Measurements from ENCODE around the gene MRPL4. TPM values are rescaled to one million over a fixed set of nuclear protein-coding genes. Genes with fewer than 3 reads are reported as not detected.

Gene MRPL4
- total RNA-seq, 1 experiment from 2014 or later: 146 TPM

DNA sequence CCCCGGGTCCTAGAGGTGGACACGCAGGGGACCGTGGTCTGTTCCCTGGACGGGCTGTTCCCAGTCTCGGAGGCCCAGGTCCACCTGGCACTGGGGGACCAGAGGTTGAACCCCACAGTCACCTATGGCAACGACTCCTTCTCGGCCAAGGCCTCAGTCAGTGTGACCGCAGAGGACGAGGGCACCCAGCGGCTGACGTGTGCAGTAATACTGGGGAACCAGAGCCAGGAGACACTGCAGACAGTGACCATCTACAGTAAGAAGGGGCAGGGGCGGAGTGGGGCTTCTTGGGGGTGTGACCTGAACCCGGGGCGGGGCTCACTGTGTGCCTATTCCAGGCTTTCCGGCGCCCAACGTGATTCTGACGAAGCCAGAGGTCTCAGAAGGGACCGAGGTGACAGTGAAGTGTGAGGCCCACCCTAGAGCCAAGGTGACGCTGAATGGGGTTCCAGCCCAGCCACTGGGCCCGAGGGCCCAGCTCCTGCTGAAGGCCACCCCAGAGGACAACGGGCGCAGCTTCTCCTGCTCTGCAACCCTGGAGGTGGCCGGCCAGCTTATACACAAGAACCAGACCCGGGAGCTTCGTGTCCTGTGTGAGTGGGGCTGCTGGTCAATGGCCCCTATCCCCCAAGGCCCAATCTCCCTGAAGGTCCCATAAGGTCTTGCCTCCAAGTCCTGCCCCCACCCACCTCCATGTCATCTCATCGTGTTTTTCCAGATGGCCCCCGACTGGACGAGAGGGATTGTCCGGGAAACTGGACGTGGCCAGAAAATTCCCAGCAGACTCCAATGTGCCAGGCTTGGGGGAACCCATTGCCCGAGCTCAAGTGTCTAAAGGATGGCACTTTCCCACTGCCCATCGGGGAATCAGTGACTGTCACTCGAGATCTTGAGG is 32.3 kb downstream of the MRPL4 start:
- H3K4me2 ChIP-seq (ENCODE audit: low read length): no peak overlapping the region
- no peak for TF ChIP-seq CTCF (IDR thresholded peaks at IDR 0.05 in 2 of 3, conservative IDR thresholded peaks at IDR 0.05 in 1 of 3; ENCODE audit: borderline replicate concordance in 1 of 3, insufficient read depth in 1 of 3, low read depth in 2 of 3, low read length in 2 of 3)
- TF ChIP-seq POLR2A (IDR thresholded peaks at IDR 0.05; ENCODE audit: borderline replicate concordance, extremely low read depth, insufficient read depth, insufficient read length): no peak
- no peak for TF ChIP-seq MAX (IDR thresholded peaks at IDR 0.05)
- TF ChIP-seq CEBPB (IDR thresholded peaks at IDR 0.05; ENCODE audit: low read depth): no peak
- no peak for TF ChIP-seq SIN3A (IDR thresholded peaks at IDR 0.05; ENCODE audit: low read depth)
- TF ChIP-seq SP1 (IDR thresholded peaks at IDR 0.05; ENCODE audit: low read depth): no peak
- no peak for TF ChIP-seq POLR2AphosphoS5 (IDR thresholded peaks at IDR 0.05; ENCODE audit: low read depth, low read length)
- TF ChIP-seq JUND (IDR thresholded peaks at IDR 0.05): no peak
- no peak for TF ChIP-seq ZNF274 (IDR thresholded peaks at IDR 0.05; ENCODE audit: low read depth, low read length)
- H3K27ac ChIP-seq (ENCODE audit: low read depth, low read length): peak overlapping the region; percentile 44; the same call in 1 of the 2 replicates
- DNase-seq (ENCODE audit: low read depth, low spot score): no peak
- no peak overlapping the region for H3K4me3 ChIP-seq (replicated peaks in 1 of 2; ENCODE audit: low read depth in 1 of 2, low read length in 2 of 2)
- BruUV-seq (replicated peaks): no TSS peak
- no peaks in the 10 kb centered on the region for H3K9me2 ChIP-seq (ENCODE audit: insufficient read depth)
- RAD21 ChIA-PET (ENCODE audit: low non-redundant PET in 1 of 2, low total read pairs in 2 of 2, uncharacterized antibody in 2 of 2, unreplicated experiment in 2 of 2): no interaction called here
- CTCF ChIA-PET: interaction anchor here (1.9 kb wide), 1 partner anchor 25 kb away, joined by 7 read pairs; no protein-coding TSS in a partner anchor
- H3K4me1 ChIP-seq (ENCODE audit: control insufficient read depth in 1 of 2, insufficient read depth in 2 of 2, low read length in 2 of 2): peaks cover 13 to 41% of the 10 kb centered on the region in 2 experiments
- H4K20me1 ChIP-seq (ENCODE audit: insufficient read depth): no peaks in the 10 kb centered on the region
- intact Hi-C loops (cut with micrococcal nuclease): no loop called here
- H3K9me3 ChIP-seq (ENCODE audit: control insufficient read depth in 1 of 2, insufficient read depth in 1 of 2, low read depth in 1 of 2, low read length in 2 of 2): no peaks in the 10 kb centered on the region
- no peak for ATAC-seq
- no peaks in the 10 kb centered on the region for H3K79me2 ChIP-seq (ENCODE audit: insufficient read depth, low read length)
- no peaks in the 10 kb centered on the region; a peak in 2 of 4 replicates for H3K36me3 ChIP-seq (ENCODE audit: control insufficient read depth in 1 of 2, insufficient read depth in 2 of 2, low read length in 2 of 2)
- H3K9ac ChIP-seq (ENCODE audit: low read length): no peak overlapping the region
- no peak overlapping the region for H2AFZ ChIP-seq (ENCODE audit: low read depth, low read length, poor library complexity, severe bottlenecking)
- H3K27me3 ChIP-seq (ENCODE audit: insufficient read depth, low read length): no peaks in the 10 kb centered on the region
- POLR2A ChIA-PET: interaction anchor here (1.5 kb wide), 1 partner anchor 15 kb away, joined by 3 read pairs; no protein-coding TSS in a partner anchor
